Activated CD8-positive, alpha-beta memory T cell treated with anti-CD3 and anti-CD28 coated beads, Interleukin-2, amount 50 U/mL, for 1 hour (primary cell): ENCODE data around the gene CEP89.
"Not testable (repeated sequence)": the region's sequence is repeated elsewhere in the genome, so short reads cannot be mapped to it uniquely, and the experiment has no call there.

Experiments used
- DNase-seq: peaks from one replicate; pipeline ENCODE4 v3.0.0-alpha.2; 2020; ENCODE audit errors: extremely low read depth

Gene CEP89

GRCh38 chr19:32966750-32967149, 5.0 kb downstream of the CEP89 start:
- no peak for DNase-seq

GRCh38 chr19:32945260-32945659, 26.5 kb downstream of the CEP89 start:
- no peak for DNase-seq

- DNase-seq: not testable (repeated sequence)
Measured at GRCh38 chr19:32941273-32941672, 30.5 kb downstream of the CEP89 start.

- DNase-seq: no peak
Measured at GRCh38 chr19:32936065-32936464, 35.7 kb downstream of the CEP89 start.

- no peak for DNase-seq
Measured at GRCh38 chr19:32935629-32936028, 36.1 kb downstream of the CEP89 start.

- DNase-seq: no peak
Measured at GRCh38 chr19:32933571-32933970, 38.2 kb downstream of the CEP89 start.

- no peak for DNase-seq
Measured at GRCh38 chr19:32930567-32930966, 41.2 kb downstream of the CEP89 start.

GRCh38 chr19:32928806-32929205, 43.0 kb downstream of the CEP89 start:
- no peak for DNase-seq

- no peak for DNase-seq
Measured at GRCh38 chr19:32924200-32924599, 47.6 kb downstream of the CEP89 start.

GRCh38 chr19:32921624-32922023, 50.1 kb downstream of the CEP89 start:
- DNase-seq: no peak

- no peak for DNase-seq
Measured at GRCh38 chr19:32919365-32919764, 52.4 kb downstream of the CEP89 start.

- no peak for DNase-seq
Measured at GRCh38 chr19:32917616-32917996, 54.2 kb downstream of the CEP89 start.

GRCh38 chr19:32916969-32917615, 54.7 kb downstream of the CEP89 start:
- DNase-seq: no peak

GRCh38 chr19:32914879-32915660, 56.7 kb downstream of the CEP89 start:
- no peak for DNase-seq

- DNase-seq: no peak
Measured at GRCh38 chr19:32911467-32911866, 60.3 kb downstream of the CEP89 start.

- DNase-seq: no peak
Measured at GRCh38 chr19:32910874-32911273, 60.9 kb downstream of the CEP89 start.

GRCh38 chr19:32910094-32910493, 61.7 kb downstream of the CEP89 start:
- no peak for DNase-seq

GRCh38 chr19:32909257-32909656, 62.5 kb downstream of the CEP89 start:
- no peak for DNase-seq

- no peak for DNase-seq
Measured at GRCh38 chr19:32908641-32909190, 63.0 kb downstream of the CEP89 start.

- DNase-seq: no peak
Measured at GRCh38 chr19:32902448-32902847, 69.3 kb downstream of the CEP89 start.

GRCh38 chr19:32901504-32902161, 70.1 kb downstream of the CEP89 start:
- DNase-seq: no peak

- no peak for DNase-seq
Measured at GRCh38 chr19:32896516-32897214, 75.1 kb downstream of the CEP89 start.
